NCI-H1930 (cell line): ENCODE measurements around the gene LRRC8C.
"Not testable (repeated sequence)": the region's sequence is repeated elsewhere in the genome, so short reads cannot be mapped to it uniquely, and the experiment has no call there.

Experiments
- DNase-seq, 2 experiments: peaks; one replicate each; lab custom pipeline; 2025; lab: John Stamatoyannopoulos, UW

LRRC8C gene

DNA sequence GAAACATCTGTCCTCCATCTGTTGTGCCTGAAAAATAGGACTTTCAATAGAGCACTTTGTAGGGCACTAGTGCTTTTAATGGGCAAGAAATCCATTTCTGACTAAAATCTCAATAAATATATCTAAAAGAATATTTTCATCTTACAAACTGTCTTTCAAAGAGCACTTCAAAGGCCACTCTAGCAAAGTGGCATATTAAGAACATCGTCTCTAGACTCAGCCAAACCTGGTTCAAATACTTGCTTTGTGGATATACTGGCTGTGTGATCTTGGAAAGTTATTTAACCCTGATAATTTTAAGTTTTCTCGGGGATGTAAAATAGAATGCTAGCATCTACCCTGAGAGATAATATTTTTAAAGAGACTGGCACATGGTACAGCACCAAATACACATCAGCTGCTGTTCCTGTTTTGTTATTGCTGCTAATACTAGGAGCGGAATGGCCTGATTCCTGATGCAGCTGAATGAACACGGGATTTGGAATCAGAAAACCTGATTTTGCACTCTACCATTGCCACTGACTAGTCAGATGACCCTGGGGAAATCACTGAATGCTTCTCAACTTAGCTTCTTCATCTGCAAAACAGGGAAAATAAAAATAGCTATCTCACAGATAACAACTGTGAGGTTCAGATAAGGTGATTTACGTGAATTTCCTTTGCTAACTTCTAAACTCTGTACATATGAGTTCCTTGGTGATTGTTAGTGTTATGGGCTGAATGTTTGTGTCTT, 25.2 kb upstream of the LRRC8C start:
- DNase-seq = no peak

DNA sequence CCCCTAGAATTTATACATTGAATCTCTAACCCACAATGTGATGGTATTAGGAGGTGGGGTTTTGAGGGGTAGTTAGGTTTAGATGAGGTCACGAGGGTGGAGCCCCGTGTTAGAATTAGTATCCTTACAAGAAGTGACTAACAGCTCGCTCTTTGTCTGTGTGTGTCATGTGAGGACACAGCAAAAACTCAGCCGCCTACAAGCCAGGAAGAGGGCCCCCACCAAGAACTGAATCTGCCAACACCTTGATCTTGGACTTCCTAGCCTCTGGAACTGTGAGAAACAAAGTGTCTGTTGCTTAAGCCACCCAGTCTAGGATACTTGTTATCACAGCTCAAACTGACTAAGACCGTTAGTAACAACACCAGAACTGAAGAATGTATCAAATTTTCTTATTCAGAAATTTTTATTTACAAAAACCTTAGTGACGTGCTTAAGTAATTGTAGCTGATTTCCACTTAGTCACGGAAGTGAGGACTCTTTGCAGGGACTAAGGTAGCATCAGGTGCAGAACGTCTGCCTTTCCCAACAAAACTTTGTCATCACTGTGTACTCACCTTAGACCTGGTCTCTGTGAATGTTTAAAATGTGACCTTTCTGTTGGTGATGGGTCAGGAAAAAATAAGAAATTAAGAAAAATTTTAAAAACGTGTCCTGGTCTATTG, 24.5 kb upstream of the LRRC8C start:
- DNase-seq = no peak

DNA sequence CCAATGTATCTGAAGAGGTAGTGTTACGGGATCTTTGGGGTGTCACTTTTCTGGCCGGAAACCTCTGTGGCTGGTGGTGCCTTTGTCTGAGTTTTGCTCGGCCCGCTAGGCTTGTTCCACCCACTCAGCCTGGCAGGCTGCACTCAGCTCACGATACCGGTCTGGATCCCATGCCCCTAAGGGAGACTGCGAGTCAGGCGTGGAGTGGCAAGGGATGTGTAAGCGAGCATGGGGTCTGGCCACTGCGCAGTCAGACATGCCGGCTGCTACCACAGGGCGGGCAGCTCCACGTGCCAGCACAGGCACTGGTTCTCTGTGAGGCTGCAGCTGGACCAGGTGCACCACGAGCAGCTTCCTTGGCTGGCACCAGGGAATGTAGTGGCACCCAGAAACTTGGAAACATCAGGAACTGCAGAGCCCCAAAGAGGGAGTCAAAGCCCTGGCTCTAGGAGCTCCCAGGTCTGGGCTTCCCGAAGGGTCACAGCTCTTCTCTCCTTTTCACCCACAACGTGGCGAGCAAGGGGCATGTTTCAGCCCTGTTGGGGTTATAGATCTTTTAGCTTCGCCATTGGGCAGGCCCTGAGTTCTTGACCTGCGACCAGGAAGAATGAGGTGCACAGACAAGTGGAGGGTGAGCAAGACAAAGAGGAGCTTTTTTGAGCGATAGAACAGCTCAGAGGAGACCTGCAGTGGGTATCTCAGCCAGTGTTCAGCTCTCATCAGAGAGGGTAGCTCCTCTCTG, 23.8 kb upstream of the LRRC8C start:
- no peak for DNase-seq

DNA sequence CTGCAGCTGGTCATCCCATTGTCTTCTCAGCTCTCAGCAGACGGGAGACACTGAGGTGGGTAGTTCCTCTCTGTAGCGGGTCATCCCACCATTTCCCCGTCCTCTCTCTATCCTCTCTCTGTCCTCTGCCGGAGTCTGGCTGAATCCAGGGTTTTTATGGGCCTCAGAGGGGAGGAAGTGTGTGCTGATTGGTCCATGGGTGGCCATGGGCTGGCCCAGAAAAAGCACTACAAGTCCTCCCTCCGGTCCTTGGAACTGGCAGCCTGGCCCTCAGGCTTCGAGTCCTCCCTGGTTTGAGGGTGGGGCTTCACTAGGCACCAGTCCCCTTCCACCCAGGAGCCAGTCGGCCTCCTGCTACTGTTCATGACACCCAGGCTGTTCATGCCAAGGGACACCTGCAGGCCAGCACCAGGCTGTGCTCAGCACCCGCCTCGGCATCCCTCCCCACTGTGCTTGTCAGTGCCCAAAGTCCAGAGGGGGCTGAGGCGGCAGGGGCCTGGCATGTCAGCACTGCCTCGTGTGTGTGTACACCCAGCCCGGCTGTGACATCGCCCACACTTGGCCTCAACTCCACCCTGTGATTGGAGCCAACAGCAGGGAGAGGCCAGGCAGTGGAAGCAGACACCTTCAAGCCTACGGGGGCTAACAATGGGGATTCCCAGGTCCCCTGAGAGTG, 23.0 kb upstream of the LRRC8C start:
- DNase-seq = no peak

DNA sequence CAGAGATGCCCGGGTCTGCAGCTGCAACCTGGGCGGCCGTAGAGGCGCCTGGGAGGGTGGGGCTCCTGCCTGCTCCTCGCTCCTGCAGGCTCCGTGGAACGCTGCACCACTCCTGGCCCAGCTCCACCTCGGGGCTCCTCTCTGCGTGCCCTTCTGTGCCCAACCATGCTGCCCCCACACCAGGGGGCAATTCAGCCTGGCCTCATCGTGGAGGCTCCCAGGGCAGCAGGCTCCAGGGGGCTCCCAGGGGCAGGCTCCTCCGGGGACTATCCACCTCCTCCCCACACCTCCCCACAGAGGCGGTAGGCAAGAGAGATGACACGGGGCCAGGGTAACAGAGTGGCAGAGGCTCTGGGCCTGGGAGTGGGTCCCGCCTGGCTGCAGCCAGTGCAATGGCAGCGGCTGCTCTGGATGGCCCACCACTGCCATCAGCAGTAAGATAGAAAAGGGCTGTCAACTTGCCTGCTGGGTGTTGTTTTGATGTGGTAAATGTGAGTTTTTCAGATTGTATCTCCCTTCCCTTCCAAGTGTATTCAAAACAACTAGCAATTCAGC, 22.4 kb upstream of the LRRC8C start:
- no peak for DNase-seq

DNA sequence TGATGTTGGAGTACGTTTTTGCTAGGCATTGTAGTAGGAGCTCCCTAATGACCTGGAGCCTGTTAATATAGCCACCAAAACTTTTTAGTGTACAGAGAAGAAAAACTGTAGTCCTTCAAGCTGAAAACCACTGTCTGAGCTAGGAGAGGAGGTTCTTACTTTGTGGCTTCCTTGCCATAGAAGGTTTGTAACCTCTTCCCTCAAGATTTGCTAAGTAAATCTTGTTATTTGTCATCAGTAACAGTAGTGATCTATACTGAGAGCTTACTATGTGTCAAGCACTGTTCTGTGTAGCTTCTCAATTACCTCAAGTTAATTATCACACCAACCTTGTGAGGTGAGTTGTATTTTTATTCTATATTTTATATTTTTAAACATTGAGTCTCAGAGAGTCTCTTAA, 21.2 kb upstream of the LRRC8C start:
- no peak for DNase-seq

DNA sequence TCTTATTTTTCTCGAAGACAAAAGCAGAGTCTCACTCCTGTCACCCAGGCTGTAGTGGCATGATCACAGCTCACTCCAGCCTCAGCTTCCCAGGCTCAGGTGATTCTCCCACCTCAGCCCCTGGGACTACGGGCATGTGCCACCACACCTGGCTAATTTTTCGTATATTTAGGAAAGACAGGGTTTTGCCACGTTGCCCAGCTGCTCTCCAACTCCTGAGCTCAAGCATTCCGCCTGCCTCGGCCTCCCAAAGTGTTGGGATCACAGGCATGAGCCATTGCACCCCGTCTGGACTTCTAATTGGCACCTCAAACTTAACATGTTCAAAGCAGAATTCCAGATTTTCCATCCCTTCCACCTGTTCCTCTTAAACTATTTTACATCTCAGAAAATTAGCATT, 19.0 kb upstream of the LRRC8C start:
- no peak for DNase-seq

DNA sequence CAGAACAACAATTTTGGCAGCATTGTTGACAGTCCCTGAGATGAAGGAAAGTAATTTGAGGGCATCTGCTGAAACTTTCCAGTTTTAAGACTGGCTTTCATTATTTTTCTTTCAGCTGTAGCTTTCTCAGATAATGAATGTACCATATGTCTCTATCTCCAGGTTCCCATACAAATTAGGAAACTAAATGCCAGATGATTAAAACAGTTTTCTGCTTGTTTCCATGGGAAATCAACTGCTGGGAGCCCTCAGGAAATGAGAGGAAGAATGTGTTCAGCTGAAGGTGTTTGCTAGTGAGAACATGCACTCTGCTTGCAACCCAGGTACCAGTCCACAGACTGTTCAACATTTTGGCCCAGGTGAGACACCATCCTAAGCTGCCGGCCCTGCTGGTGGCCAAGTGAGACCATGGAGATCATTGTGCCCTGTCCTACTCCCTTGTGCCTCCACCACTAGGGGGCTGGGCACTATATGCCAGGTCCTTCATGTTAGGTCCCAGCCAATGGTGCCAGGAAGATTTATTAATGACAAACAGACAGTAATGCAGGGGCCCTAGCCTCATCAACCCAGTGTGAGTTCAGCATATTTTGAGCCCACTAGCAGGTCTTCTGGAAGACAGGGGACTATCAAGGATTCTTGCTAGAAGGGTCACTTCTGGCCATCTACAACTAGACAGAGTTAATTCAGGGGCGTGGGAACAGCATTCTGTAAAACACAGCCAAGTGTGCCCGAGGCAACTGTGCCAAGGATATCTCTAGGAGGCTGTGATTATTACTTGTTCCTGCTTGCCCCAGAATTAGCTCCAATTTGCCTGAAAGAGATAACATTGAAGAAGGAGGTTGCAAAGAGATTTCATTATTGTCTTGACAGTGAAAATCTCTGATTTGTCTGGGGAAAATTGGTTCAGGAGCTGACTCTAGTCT, 17.0 kb upstream of the LRRC8C start:
- no peak for DNase-seq

DNA sequence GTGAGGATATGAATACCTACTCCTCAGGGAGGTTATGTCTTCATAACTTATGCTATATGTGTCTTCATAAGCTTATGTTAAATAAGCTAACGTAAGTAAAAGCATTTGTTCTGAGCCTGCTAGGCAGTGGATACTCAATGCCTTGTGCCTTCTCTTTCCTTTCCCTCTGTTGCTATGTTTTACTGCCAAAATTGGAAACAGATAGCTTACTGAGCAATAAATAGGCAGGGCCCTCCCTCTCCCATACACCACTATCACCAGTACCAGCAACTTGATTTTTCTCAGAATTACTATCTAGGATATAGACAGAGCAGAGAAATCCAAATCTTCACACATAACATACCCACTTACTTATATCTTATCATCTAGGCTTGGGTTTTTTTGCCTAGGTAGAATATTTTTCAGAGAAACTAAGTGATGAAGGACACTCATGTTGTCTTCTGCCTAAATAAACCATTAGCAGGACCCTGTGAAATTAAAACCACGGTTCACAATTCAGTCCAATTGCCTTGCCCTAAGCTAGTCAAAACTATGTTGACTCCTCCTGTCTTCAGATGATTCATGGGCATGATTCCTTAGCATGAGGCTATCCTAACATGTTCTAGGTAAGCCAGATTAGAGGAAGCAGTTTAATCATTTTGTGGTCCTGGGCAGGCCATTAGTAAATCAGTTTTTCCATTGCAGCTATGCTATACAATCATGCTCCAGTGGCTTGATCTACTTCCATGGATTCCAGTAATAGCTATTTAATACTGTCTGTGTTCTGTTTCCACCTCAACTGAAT, 15.9 kb upstream of the LRRC8C start:
- DNase-seq = no peak

DNA sequence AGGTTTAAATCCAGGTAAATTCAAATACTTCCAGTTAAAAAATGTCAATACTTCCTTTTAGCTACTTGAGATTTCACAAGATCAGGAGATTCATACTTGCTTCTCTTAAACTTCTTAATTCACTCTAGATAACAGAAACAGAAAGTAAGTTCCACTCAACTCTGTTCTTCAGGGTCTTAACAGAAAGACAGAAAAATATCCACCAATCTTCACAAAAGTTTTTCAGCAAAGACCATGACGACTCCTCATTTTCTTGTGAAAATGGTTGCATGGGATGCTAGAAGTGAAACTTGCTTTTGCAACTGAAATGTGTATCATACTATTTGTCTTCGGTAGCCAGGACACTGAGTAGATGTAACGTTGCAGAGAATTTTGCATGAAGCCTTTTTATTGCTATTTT, 12.3 kb upstream of the LRRC8C start:
- no peak for DNase-seq

DNA sequence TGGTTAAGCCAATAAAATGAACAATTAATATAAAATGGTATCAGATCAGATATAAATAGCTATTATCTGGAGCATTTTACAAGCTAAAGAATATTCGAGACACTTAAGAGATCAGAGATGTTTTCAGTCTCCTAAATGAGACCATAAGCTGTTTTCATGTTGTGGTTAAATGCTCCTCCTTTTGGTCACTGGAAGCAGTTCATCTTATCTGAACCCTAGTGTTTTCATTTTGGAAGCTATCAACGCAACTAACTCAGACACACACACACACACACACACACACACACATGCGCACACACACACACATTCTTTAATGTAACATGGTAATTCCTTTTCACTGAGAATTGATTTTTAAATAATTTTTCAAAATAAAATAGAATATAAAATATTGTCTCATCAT, 10.0 kb upstream of the LRRC8C start:
- no peak for DNase-seq

DNA sequence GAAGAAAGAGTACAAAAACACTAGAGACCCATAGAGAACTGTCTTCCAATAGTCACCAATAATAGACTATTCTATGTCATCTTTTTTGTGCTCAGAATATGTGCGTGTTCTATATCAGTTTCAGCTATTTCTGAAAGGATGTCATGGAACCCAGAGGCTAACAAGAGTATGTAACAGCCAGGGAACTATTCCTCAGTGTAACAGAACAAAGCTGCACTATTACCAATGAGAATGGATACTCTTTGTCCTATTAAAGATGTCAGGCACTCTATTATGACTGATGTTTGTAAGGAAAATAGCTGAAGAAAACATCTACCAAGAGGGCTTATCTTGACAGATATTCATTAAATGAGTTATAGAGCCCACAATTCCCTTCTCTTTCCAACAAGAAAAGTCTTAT, 8.6 kb upstream of the LRRC8C start:
- DNase-seq = no peak

DNA sequence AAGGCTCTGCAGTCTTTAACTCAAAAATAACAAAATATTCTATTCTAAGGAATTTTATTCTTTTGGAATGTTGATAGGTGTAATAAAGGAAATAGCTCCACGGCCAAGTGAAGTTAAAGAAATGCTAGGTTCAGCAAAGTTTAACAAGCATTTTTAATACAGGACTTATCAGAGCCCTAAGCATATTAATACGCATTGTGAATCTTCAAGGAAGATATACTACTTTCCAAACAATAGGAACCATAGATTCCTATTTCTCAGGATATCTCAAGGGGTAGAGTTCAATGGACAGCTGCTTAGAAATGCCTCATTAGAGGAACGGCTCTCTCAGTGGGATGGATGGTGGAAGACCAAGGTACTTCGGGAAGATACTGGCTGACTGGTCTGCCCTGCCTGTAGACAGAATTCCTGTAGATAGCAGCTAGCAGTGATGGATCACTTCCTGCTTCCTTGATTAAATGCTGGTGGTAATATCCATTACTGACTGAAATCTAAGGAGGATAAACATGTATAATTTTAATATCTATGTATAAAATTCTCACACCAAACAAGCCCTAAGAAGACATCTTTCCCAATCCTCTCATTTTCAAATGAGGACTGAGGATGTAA, 8.1 kb upstream of the LRRC8C start:
- DNase-seq = no peak

DNA sequence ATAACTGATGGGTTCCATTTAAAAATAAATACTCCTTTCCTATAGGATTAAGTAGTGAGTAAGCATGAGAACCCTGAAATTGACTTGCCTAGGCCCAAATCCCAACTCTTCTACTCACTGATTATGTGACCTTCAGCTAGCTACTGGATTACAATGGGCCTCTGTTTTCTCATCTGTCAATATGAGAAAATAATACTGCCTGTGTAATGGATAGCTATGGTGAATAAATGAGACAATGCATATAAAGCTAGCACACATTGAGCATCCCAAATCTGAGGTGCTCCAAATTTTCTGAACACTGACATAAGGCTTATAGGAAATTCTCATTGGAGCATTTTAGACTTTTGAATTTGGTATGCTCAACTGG, 5.3 kb upstream of the LRRC8C start:
- DNase-seq = no peak

DNA sequence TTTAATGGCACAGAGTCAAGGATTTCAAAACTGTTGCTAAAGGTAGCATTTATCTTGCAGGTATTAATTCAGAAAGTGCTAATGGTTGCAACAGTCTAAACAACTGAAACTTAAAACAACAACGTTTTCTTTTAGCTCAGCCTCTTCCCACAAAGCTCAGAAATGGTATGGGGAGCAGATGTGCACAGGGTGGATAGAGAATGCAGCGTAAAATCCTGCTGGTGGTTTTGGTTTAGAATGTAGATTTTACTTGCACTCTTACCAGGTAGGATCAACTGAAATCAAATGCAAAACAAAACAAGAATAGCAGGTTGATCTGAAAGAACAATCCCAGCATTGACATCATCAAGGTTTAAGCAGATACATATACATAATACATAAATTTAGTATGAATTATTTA, 3.8 kb upstream of the LRRC8C start:
- DNase-seq = no peak

DNA sequence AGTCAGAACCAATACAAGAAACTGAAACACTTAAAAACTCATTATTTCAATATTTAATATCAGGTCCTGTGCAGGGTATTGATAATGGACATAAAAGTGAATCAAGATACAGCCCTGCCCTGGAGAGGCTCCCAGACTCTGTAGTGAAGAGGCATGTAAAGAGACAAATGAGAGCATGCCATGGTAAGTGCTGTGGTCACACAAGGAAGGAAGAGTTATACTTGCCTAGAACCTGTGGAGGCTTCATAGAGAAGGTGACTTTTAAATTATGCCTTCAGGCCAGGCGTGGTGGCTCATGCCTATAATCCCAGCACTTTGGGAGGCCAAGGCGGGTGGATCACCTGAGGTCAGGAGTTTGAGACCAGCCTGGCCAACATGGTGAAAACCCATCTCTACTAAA, 3.3 kb upstream of the LRRC8C start:
- DNase-seq = not testable (repeated sequence)

DNA sequence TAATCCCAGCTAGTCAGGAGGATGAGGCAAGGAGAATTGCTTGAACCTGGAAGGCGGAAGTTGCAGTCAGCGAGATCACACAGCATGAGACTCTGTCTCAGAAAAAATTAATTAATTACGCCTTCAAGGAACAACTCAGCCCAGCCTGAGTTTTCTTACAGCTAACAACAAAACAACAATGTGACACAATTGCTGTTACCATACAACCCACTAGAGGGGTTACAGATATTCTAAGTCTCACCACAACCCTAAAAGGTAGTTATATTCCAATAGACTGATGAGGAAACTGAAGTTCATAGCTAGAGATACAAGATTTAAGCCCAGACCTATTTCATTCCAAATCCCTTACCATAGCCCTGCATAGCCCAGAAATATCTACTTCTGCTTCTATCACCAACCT, 2.9 kb upstream of the LRRC8C start:
- no peak for DNase-seq

DNA sequence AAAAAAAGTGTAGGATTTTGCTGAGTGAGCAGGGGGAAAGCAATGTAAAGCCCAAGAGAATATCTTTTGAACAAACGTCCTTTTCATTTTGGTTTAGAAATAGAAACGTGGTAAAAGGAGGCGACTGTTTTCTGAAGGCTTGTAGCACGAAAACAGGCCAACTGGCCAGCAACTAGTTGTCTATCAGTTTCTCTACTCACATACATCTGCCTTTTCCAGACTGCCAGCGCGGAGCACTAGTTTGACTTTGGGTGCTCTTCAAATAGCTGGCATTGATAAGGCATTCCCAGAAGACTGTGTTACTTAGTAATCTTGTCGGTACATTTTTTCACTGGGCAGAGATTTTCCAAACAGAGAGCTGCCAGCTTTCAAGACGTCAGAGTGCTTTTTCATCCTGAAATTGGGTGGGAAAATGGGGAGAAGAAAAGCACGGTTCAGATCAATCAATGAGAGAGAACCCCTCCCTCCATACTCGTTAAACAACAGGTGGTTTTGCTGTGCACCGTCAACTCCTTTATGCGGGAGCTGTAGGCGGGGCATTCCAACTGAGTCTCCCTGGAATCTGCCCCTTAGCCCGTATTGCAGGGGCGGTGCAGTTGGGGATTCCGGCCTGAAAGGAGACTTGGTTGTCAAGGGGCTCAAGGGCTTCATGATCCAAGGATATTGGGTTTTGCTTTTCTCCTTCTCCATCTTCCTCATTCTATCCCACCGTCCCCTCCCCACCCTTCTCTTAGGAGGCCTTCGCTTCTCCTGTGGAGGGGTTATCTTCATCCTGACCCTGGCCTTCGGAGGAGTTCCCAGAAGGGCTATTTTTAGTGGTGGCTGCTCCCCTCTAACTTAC, 884 bp upstream of the LRRC8C start:
- DNase-seq = no peak

DNA sequence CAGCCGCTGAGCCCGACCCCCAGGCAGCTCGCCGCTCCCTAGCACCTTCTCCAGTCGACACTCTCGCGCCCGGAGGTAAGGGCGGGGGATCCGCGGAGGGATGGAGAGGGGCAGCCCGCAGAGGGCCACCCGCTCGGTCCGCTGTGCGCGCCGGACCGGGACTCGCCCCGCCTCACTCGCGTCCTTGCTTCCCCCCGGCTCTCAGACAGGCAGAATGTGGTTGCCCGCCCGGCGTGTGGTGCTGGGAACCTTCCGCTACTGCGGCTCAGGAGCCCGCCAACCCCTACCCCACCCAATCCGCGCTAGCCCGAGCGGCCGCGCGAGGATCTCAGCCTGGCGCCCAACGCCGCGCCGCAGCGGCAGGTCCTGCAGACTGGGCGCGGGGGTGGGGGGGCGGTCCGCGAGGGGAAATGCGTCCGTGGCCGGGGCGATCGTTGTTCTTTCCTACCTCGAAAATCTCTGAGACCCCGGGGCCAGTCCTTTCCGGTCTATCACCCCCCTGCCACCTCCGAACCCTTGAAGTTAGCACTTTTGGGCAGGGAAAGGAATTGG, 404 bp downstream of the LRRC8C start:
- DNase-seq = peak in 1 of 2 experiments; percentile 35
